C4-2B (cell line): ENCODE data around the gene TAB3.

Source experiments
- CTCF ChIP-seq: fragments of 450-650 bp; conservative IDR thresholded peaks from 2 replicates; pipeline ENCODE4 v1.5.1; 2017; ENCODE audit warnings: mild to moderate bottlenecking
- ZFX ChIP-seq: fragments of 450-650 bp; IDR thresholded peaks from 2 replicates; pipeline ENCODE4 v1.6.1; 2017

- TF ChIP-seq CTCF = no peak
- TF ChIP-seq ZFX = no peak
Measured at GRCh38 chrX:30795981-30796958, 92.8 kb downstream of the TAB3 start.
